HG03175 (cell line): ENCODE results near the gene HIGD2A.
"Not testable (repeated sequence)": the region's sequence is repeated elsewhere in the genome, so short reads cannot be mapped to it uniquely, and the experiment has no call there.

Experiments
- ATAC-seq: cut with Tn5 transposase; IDR thresholded peaks from one replicate; pipeline ENCODE4 v1.9.1; 2021; ENCODE audit warnings: mild to moderate bottlenecking, moderate library complexity; ENCODE audit not compliant: unreplicated experiment

The HIGD2A gene

GRCh38 chr5:176394096-176394495 lies 5.5 kb downstream of the HIGD2A start:
- ATAC-seq = no peak

GRCh38 chr5:176394881-176395675 lies 6.5 kb downstream of the HIGD2A start:
- ATAC-seq = no peak

GRCh38 chr5:176396330-176396729 lies 7.8 kb downstream of the HIGD2A start:
- no peak for ATAC-seq

GRCh38 chr5:176397736-176398420 lies 9.3 kb downstream of the HIGD2A start:
- ATAC-seq = no peak

DNA sequence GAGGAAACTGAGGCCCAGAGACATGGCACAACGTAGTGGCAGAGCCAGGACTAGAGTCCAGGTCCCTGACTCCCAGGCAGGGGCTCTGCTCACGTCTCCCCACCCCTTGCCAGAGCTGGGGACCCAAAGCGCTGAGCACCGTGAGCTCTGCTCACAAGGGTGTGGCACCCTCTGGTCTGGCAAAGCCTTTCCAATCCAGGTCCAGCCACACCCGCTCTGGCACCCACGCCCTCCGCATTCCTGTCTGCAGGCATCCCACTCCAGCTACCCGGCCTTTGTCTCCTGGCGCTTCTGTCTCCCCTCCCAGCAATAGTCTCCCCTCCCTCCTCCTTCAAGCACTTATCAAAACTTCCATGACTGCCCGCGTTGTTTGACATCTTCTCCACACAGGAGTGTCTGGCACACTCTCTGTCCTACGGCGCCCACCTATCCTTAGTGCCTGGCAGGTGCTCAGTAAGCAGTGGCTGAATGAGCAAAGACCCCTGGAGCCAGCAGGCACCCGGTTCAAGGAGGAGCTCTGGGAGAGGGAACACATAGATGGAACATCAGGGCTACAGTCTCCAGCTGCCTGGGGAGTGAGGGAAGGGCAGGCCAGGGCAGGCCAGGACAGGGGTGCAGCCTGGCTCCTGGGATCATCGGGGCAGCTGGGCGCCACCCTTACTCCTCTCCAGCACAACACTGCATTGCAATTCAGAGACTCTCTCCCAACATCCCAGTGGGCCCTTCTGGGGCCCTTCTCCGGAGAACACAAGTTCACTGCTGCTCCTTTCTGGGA lies 12.0 kb downstream of the HIGD2A start:
- no peak for ATAC-seq

GRCh38 chr5:176401281-176402205 lies 13.0 kb downstream of the HIGD2A start:
- ATAC-seq = no peak

DNA sequence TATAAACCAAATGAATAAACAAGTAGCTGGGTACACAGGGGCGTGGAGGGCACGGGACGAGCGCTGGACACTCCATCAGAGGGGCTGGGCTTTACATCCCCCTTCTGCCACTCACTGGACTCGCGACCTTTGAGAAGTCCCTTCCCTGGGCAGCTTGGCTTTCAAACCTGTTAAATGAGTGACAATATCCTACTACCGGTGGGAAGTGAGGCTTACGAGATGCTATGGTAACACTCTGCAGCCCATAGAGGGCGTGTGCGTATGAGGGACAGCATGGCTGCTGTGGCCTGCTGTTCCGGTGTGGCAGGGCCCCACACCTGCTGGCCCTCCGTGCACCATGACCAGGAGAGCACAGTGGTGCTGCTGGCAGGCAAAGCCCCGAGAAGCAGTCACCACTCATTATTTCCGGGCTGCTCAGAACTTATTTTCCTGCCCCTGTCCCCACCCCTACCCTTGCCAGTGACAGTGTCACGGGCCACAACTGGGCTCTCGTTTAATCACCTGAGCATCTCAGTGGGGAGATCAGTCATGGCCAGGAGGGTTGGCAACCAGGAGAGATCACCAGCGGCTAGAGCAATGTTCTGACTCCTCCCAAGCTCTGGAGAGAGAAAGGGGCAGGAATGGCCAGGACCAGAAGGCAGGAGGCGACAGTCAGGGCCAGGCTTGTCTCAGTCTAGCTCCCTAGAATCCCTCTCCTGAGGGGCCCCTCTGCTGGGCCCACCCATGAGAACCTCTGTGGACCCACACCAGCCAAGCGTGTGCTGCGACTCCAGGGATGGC lies 17.3 kb downstream of the HIGD2A start:
- ATAC-seq = no peak

- ATAC-seq = no peak
These were observed 18.0 kb downstream of the HIGD2A start for GRCh38 chr5:176406436-176407052.

- ATAC-seq = no peak
These were observed 19.1 kb downstream of the HIGD2A start for GRCh38 chr5:176407456-176408251.

DNA sequence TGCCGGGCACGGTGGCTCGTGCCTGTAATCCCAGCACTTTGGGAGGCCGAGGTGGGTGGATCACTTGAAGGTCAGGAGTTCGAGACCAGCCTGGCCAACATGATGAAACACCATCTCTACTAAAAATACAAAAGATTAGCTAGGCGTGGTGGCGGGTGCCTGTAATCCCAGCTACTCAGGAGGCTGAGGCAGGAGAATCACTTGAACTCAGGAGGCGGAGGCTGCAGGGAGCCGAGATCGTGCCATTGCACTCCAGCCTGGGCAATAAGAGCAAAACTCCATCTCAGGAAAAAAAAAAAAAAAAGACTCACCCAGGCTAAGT lies 19.7 kb downstream of the HIGD2A start:
- ATAC-seq = not testable (repeated sequence)

DNA sequence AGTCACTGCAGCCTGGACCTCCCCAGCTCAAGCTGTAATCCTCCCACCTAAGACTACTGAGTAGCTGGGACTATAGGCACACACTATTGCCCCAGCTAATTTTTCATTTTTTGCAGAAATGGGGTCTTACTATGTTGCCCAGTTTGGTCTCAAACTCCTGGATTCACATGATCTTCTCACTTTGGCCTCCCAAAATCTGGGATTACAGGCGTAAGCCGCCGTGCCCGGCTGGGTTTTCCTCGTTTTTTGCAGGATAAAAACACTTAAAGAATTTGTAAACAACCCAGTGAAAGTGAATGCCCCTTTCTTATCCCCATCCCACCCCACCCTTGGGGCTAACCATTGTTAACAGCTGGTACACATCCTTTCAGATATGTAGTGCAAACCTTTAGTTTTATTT lies 20.0 kb downstream of the HIGD2A start:
- ATAC-seq = no peak

DNA sequence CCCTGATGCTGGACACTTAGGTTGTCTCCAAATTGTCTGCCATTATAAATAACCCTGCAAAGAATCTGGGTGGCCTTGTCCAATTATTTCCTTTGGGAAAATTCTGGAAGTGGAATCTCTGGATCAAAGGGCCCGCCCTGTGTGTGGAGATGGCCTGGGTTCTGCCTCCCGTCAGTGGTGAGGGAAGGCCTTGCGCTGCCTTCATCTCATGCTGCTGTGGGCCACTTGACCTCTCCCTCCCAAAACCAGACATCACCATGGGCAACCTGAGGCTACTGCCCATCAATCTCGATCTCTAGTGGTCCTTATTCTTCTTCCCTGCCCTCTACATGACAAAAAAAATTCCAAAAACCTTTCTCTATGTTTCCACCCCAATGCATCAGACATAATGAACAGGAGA lies 21.2 kb downstream of the HIGD2A start:
- no peak for ATAC-seq

- ATAC-seq = no peak
These were observed 22.1 kb downstream of the HIGD2A start for GRCh38 chr5:176410486-176411180.

DNA sequence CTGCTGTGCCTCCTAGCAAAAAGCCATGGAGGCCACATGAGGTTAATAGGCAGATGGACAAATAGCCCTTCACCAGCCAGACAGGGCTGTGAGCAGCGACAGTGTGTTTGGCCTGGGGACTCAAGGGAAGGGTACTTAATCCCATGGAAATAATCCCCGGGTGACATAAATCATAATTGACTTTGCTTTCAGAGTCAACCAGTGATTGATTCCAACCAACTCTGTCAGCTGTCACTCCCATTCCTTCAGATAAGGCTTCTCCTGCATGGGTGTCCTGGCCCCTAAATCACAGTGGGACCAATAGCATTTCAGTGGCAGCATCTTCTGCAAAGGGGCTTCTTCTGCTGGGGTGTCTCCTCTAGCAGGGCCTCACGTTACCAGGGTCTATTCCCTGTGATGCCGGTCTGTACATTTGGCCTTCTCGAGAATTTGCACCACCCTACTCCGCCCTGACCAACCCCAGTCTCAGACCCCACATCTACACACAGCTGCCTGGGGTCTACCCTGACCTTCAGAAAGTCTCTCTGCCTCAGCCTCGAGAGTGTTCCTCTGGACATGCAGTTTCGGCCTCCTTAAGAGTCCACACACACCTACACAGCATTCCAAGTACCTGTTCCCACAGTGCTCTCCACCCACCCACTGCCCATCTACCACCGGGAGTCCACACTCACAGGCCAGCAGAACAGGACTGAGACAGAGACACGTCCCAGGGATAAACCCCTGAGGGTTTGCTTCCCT lies 24.1 kb downstream of the HIGD2A start:
- ATAC-seq = no peak

GRCh38 chr5:176413255-176413565 lies 24.7 kb downstream of the HIGD2A start:
- ATAC-seq = no peak

- no peak for ATAC-seq
These were observed 25.2 kb downstream of the HIGD2A start for GRCh38 chr5:176413709-176414191.

DNA sequence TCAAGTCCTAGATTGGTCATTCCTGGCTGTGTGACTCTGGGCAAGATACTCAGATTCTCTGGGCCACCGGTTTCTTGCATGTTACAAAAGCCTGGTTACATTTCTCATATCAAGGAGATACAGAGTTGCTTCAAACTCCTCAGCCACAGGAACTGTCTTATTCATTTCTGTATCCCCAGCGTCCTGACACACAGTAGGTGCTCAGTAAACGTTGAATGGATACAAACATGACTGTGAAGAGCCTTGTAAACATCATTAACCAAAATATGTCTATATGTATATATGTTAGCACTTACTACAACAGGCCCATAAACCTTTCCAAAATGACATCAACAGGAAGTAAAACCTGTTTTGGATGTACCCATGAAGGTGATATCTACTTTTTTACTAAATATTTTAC lies 26.2 kb downstream of the HIGD2A start:
- no peak for ATAC-seq
